ENCODE measurements around the gene TIGD4. TPM values are rescaled to one million over a fixed set of nuclear protein-coding genes. Genes with fewer than 3 reads are reported as not detected.

TIGD4 gene
- total RNA-seq, 5 donors from 2014 or later (not counting 1 experiment from before 2014, with no cell fraction given): 0.13 to 0.28 (median 0.22) TPM; not detected in 1

DNA sequence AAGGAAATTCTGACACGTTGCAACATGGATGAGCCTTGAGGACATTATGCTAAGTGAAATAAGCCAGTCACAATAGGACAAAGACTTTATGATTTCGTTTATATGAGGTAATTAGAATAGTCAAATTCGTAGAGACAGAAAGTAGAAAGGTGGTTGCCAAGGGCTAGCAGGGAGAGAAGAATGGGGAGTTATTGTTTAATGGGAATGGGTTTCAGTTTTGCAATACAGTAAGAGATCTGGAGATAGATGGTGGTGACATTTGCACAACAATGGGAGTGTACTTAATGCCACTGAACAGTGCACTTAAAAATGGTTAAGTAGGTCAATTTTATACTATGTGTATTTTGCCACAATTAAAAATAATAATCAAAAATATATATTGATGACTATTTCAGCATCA is 56.3 kb downstream of the TIGD4 start:
- ChIA-PET CTCF (interaction anchor here (0.9 to 1.2 kb wide), 2 partner anchors 12 to 45 kb away, joined by 3 read pairs; no protein-coding TSS in a partner anchor), POLR2A (no interaction called here)
- no peak for DNase-seq

GRCh38 chr4:152719801-152720556 is 59.6 kb downstream of the TIGD4 start:
- DNase-seq (no peak), ATAC-seq (replicated peaks in 1 of 4) (no peak)
- Mint-ChIP-seq H3K4me3 (no peak overlapping the region), H3K9me3 (peaks cover 5 to 11% (median 8%) of the 10 kb centered on the region in 3 donors), H3K27me3 (peaks cover 1 to 4% of the 10 kb centered on the region in 2 donors), H3K4me1 (no peaks in the 10 kb centered on the region), H3K36me3 (no peaks in the 10 kb centered on the region), H3K27ac (no peak overlapping the region)
- H3K9me3 ChIP-seq: no peaks in the 10 kb centered on the region
- H3K4me3 ChIP-seq (ENCODE audit: control insufficient read depth in 1 of 2, extremely low read depth in 1 of 2, low read length in 1 of 2): no peak overlapping the region
- H3K27ac ChIP-seq (ENCODE audit: low read length): no peak overlapping the region
- no peaks in the 10 kb centered on the region for H3K36me3 ChIP-seq (ENCODE audit: control insufficient read depth in 2 of 2, extremely low read depth in 1 of 2, insufficient read depth in 1 of 2, low read length in 1 of 2)
- no peaks in the 10 kb centered on the region for H3K4me1 ChIP-seq (ENCODE audit: control insufficient read depth in 1 of 2, extremely low read depth in 1 of 2, insufficient read depth in 2 of 2, low read length in 2 of 2)
- 92% methylated on average over 12 of the region's 24 CpGs for WGBS (ENCODE audit: insufficient coverage)
- ChIA-PET CTCF (interaction anchor here (0.6 to 1.1 kb wide), 2 partner anchors 76 to 218 kb away, joined by 3 to 4 read pairs; no protein-coding TSS in a partner anchor), POLR2A (no interaction called here)
- H3K27me3 ChIP-seq (replicated peaks in 1 of 2; ENCODE audit: control insufficient read depth in 2 of 2, extremely low read depth in 1 of 2, insufficient read depth in 2 of 2, low read length in 1 of 2): peaks cover 0 to 3% of the 10 kb centered on the region in 2 experiments

More for the DNA sequence above, 56.3 kb downstream of the TIGD4 start:
- Histone ChIP-seq H3K9me3 (no peaks in the 10 kb centered on the region), H3K27ac (ENCODE audit: low read length) (no peak overlapping the region), H3K4me3 (ENCODE audit: control insufficient read depth in 1 of 2, extremely low read depth in 1 of 2, low read length in 1 of 2) (no peak overlapping the region), H3K27me3 (replicated peaks in 1 of 2; ENCODE audit: control insufficient read depth in 2 of 2, extremely low read depth in 1 of 2, insufficient read depth in 2 of 2, low read length in 1 of 2) (peaks cover 0 to 3% of the 10 kb centered on the region in 2 experiments), H3K4me1 (ENCODE audit: control insufficient read depth in 1 of 2, extremely low read depth in 1 of 2, insufficient read depth in 2 of 2, low read length in 2 of 2) (no peaks in the 10 kb centered on the region), H3K36me3 (ENCODE audit: control insufficient read depth in 2 of 2, extremely low read depth in 1 of 2, insufficient read depth in 1 of 2, low read length in 1 of 2) (peaks cover 0 to 3% of the 10 kb centered on the region in 2 donors)
- 68% methylated on average over 3 of the region's 3 CpGs for WGBS (ENCODE audit: insufficient coverage)
- Mint-ChIP-seq H3K4me3 (no peak overlapping the region), H3K4me1 (no peaks in the 10 kb centered on the region), H3K27me3 (peaks cover 4 to 6% of the 10 kb centered on the region in 2 donors), H3K9me3 (no peaks in the 10 kb centered on the region), H3K36me3 (no peaks in the 10 kb centered on the region), H3K27ac (no peak overlapping the region)
- ATAC-seq (replicated peaks in 1 of 4): no peak

Other genes starting within 250 kb of the TIGD4 start
- 100 to 1,000 TPM in 2 of 5 donors, 10 to 100 TPM in 3; 91.9 to 131 (median 96.0) TPM for gene FBXW7, start 243.6 kb downstream of the TIGD4 start, total RNA-seq
- 10 to 100 TPM; 19.3 to 28.5 (median 24.6) TPM for gene TMEM154, start 99.7 kb downstream of the TIGD4 start, total RNA-seq
- gene ARFIP1, start 224 bp upstream of the TIGD4 start, total RNA-seq: 10 to 100 TPM in 4 of 5 donors, 1 to 10 TPM in 1; 8.2 to 16.3 (median 12.1) TPM
- gene FHDC1, start 156.6 kb upstream of the TIGD4 start, total RNA-seq: under 1 TPM in 4 of 5 donors, not detected in 1; 0.08 to 0.28 (median 0.17) TPM